ENCODE measurements around the gene IQSEC2. TPM values are rescaled to one million over a fixed set of nuclear protein-coding genes. Genes with fewer than 3 reads are reported as not detected.

The IQSEC2 gene
- total RNA-seq, 4 donors from 2014 or later: 12.0 to 24.8 (median 20.0) TPM

- intact Hi-C loops (cut with DNase I): no loop called here
- 85% methylated on average over 8 of the region's 8 CpGs for WGBS
- Histone ChIP-seq H3K9me3 (no peaks in the 10 kb centered on the region), H3K27ac (replicated peaks in 1 of 4) (no peak overlapping the region), H3K4me1 (no peaks in the 10 kb centered on the region), H3K4me3 (no peak overlapping the region), H3K27me3 (no peaks in the 10 kb centered on the region), H3K36me3 (no peaks in the 10 kb centered on the region)
- DNase-seq (ENCODE audit: extremely low spot score): no peak
- no peak for TF ChIP-seq POLR2AphosphoS5 (IDR thresholded peaks at IDR 0.05)
- no peak for TF ChIP-seq POLR2A (IDR thresholded peaks at IDR 0.05; ENCODE audit: low read depth)
- TF ChIP-seq CTCF (IDR thresholded peaks at IDR 0.05): no peak
- TF ChIP-seq EP300 (IDR thresholded peaks at IDR 0.05): no peak
Measured at GRCh38 chrX:53294024-53294648, 12.8 kb upstream of the IQSEC2 start.

GRCh38 chrX:53291596-53291995, 10.2 kb upstream of the IQSEC2 start:
- Histone ChIP-seq H3K27ac (replicated peaks in 1 of 4) (no peak overlapping the region), H3K27me3 (no peaks in the 10 kb centered on the region), H3K4me1 (peaks cover 18 to 19% (median 18%) of the 10 kb centered on the region in 4 donors), H3K9me3 (no peaks in the 10 kb centered on the region), H3K4me3 (no peak overlapping the region), H3K36me3 (no peaks in the 10 kb centered on the region)
- intact Hi-C loops (cut with DNase I): no loop called here
- 88% methylated on average over 3 of the region's 3 CpGs for WGBS
- TF ChIP-seq POLR2A (IDR thresholded peaks at IDR 0.05; ENCODE audit: low read depth) (no peak), EP300 (IDR thresholded peaks at IDR 0.05) (no peak), POLR2AphosphoS5 (IDR thresholded peaks at IDR 0.05) (no peak), CTCF (IDR thresholded peaks at IDR 0.05) (no peak)
- DNase-seq (ENCODE audit: extremely low spot score): no peak

- no peak for DNase-seq (ENCODE audit: extremely low spot score)
- no peaks in the 10 kb centered on the region for H3K36me3 ChIP-seq
- intact Hi-C loops (cut with DNase I): no loop called here
- 86% methylated on average over 7 of the region's 7 CpGs for WGBS
- TF ChIP-seq POLR2AphosphoS5 (IDR thresholded peaks at IDR 0.05) (no peak), CTCF (IDR thresholded peaks at IDR 0.05) (no peak), POLR2A (IDR thresholded peaks at IDR 0.05; ENCODE audit: low read depth) (no peak), EP300 (IDR thresholded peaks at IDR 0.05) (no peak)
- H3K27me3 ChIP-seq: no peaks in the 10 kb centered on the region
- no peak overlapping the region for H3K4me3 ChIP-seq
- no peaks in the 10 kb centered on the region for H3K9me3 ChIP-seq
- H3K27ac ChIP-seq (replicated peaks in 1 of 4): no peak overlapping the region
- H3K4me1 ChIP-seq: peaks cover 19 to 29% (median 25%) of the 10 kb centered on the region in 4 donors
Measured at GRCh38 chrX:53290441-53291041, 9.2 kb upstream of the IQSEC2 start.

GRCh38 chrX:53288189-53288588, 6.8 kb upstream of the IQSEC2 start:
- Histone ChIP-seq H3K4me1 (peaks cover 31 to 41% (median 35%) of the 10 kb centered on the region in 4 donors), H3K36me3 (no peaks in the 10 kb centered on the region)
- intact Hi-C loops (cut with DNase I): no loop called here

More at GRCh38 chrX:53288189-53288588, 6.8 kb upstream of the IQSEC2 start:
- H3K27ac ChIP-seq (replicated peaks in 1 of 4): peak overlapping the region; percentile 66 to 76 (median 69)
- 20% methylated on average over 8 of the region's 8 CpGs for WGBS
- no peak for DNase-seq (ENCODE audit: extremely low spot score)
- peak overlapping the region in 1 of 4 donors; percentile 31 for H3K4me3 ChIP-seq
- H3K9me3 ChIP-seq: no peaks in the 10 kb centered on the region
- TF ChIP-seq EP300 (IDR thresholded peaks at IDR 0.05): no peak
- no peak for TF ChIP-seq POLR2AphosphoS5 (IDR thresholded peaks at IDR 0.05)
- no peak for TF ChIP-seq CTCF (IDR thresholded peaks at IDR 0.05)
- no peak for TF ChIP-seq POLR2A (IDR thresholded peaks at IDR 0.05; ENCODE audit: low read depth)
- no peaks in the 10 kb centered on the region for H3K27me3 ChIP-seq

Measured in esophagus muscularis mucosa (tissue), 4 donors.